NCI-H2107 treated with DMSO at 0.1 percent for 48 hours (cell line): ENCODE results near the gene DNMT3A.
A peak's percentile ranks its signal among the peaks of the same experiment; 100 is the strongest.

ENCODE experiments used
- DNase-seq: peaks from one replicate; lab custom pipeline; 2025; ENCODE audit not compliant: unreplicated experiment; lab: John Stamatoyannopoulos, UW

The DNMT3A gene

DNA sequence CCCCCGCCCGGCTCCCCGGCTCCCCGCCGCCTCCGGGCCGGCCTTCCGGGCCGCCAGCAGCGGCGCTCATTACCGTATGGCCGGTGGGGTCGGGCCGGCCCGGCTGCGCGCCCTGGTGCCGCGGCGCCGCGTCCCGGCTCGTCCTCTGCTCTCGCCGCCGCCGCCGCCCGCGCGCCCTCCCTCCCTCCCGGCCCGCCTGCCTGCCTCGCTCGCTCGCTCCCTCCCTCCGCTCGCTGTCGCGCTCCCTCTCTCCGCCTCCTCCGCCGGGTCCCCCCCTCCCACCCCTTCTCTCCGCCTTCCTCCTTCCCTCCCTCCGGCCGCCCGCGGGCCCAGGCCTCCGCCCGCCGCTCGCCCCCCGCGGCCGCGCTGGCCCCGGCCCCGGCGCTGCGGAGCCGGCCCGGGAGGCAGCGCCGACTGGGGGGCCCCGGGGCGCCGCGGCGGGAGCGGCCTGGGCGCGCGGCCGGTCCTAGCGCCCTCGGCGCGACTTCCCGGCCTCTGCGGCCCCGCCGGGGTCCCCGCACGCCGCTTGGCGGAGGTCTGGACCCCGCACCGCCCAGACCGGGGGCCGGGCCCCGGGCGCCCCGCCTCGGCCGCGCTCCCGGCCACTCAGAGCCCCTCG, at the start of gene DNMT3A:
DNMT3A (minus strand) TSS at position 173 of the 619 bp plus-strand sequence. CDS start 27,941 bp downstream, outside the sequence.
- no peak for DNase-seq

DNA sequence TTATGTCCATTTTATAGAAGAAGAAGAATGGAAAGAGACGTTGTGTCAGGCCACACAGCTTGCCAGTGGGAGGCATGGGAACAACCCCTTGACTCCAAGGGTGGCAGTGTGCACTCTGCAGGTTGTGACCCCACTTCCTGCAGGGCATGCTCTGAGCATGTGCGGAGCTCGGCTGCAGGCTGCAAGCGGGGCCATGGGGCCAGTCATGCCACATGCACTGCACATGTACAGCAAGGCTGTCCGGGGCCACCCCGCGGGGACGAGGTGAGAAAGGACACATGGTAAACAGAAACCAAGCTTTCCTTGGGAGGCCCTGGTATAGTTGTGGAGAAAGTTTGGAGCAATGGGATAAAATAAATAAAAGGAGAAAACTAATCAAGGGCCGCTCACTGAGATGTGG, 47.4 kb upstream of the DNMT3A start:
- no peak for DNase-seq

DNA sequence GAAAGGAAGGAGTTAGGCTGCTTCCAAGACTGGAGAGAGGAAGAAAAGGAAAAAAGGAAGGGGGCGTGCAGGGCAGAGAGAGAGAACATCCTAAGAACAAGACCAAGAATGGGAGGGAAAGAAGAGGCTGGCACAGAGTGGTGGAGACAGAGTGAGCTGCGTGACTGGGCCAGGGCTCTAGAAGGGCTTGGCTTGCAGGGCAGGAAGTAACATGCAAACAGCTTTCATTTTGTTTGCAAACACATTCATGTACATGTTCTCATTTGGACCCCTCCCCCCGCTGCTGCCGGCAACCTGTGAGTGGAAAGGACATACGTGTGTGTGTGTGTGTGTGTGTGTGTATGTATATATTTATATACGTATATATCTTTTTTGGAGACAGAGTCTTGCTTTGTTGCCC, 46.8 kb upstream of the DNMT3A start:
- DNase-seq, result no peak

DNA sequence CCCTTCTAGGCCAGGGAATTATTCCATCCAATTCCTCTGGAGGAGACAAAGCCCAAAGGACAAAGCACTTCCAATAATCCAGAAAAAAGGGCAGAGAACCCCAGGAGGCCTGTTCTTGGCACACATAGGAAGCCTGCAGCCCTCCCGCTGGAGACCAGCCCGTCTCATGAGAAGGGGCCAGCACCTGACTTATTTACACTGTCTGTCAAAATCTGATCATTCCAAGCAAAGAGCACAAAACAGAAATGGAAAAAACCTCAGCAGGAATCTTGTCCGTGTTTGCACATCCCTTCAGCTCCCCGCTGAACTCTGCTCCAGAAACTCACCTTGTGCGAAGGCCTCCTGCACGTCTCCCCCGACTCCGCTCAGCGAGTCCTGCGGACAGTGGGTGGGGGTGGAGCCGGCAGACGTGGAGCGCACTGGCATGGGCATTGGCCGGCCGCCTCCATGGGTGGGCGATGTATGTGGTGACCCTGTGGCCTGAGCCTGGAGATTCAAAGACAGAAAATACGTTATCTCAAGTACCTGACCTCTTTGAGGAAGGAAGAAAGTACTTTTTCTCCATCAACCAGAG, 46.2 kb upstream of the DNMT3A start:
- no peak for DNase-seq

DNA sequence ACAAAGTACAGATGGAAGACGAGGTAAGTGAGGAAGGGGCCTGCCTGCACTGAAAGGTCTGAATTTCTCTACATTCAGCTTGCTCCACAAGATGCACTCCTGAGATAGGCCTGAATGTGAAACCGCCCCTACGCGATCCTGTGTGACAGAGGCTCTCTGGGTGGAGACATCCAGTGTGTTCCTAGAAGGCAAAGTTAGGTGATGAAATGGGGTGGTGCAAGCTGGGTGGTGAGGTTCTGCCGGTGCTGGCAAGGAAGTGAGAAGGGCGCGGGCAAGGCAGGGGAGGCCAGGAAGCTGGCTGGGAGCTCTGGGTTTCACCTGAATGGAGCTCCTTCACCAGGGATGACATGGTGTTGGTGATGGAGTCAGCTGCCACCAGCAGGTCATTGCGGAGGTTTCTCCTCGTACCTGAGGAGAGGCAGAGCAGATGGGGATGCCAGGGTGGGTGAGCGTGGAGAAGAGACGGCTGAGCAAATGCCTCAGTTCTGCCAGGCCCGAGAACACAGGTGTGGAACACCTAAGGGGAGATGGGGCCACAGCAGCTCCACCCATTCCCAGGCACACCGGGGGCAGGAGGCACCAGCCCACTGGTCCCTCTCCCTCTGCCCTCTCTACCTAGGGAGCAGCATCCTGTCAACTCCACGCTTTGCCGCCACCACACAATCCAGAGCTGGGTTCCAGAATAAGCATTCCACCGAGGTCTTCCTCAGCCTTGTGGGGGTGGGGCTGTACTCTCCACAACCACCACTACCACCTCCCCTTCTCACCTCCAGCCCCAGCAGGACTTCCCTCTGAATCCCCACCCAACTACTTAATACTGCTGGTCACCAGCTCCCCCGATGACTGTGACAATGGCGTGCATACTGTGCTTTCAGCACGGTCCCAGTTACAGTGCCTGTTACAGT, 45.5 kb upstream of the DNMT3A start:
- no peak for DNase-seq

DNA sequence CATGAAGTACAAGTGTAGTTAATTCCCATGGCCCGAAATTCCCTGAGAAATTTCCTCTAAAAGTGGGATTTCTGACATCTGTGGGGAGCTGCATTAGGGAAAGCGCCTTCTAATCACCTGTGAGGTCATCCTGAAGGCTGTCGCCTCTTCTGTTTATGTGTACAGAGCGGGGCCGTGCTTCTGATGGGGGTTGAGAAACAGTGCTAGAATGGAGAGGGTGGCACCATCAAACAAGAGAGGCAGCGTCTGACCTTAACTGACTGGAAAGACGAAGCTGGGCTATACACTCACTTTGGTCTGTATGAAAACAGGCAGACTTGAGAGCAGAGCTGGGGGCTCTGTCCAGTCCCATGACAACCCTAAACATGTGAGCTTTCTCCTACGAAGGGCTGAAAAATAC, 44.2 kb upstream of the DNMT3A start:
- DNase-seq, result no peak

DNA sequence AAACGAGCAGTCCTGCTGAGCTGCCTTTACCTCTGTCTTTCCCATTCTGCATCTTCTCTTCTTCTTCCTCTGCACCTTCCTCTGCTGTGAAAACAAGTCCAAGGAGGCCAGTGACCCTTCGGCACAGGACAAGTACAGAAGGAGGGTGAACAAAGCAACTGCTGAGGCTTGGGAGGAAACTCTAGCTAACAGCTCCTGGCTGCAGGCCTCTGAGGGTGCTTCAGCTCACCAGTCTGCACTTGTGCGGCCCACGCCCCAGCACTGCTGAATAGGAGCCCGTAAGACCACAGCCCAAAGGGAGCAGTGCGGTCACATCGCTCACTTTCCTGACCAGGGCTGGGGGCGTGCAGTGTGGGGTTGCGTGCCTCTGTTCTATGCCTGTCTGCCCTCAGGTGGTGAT, 42.1 kb upstream of the DNMT3A start:
- DNase-seq, result no peak

DNA sequence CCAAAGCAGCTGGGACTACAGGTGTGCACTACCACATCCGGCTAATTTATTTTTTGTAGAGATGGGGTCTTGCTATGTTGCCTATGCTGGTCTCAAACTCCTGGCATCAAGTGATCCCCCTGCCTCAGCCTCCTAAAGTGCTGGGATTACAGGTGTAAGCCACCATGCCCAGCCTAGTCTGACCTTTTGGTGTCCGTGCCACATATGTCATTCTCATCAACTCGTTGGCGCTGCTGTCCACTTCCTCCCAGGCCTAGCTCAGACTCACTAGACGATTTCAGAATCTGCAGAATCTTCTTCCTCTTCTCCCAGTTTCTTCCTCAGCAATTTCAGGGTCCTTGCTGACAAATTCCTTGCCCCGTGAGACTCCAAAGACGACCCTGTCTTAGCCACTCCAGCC, 39.8 kb upstream of the DNMT3A start:
- no peak for DNase-seq

DNA sequence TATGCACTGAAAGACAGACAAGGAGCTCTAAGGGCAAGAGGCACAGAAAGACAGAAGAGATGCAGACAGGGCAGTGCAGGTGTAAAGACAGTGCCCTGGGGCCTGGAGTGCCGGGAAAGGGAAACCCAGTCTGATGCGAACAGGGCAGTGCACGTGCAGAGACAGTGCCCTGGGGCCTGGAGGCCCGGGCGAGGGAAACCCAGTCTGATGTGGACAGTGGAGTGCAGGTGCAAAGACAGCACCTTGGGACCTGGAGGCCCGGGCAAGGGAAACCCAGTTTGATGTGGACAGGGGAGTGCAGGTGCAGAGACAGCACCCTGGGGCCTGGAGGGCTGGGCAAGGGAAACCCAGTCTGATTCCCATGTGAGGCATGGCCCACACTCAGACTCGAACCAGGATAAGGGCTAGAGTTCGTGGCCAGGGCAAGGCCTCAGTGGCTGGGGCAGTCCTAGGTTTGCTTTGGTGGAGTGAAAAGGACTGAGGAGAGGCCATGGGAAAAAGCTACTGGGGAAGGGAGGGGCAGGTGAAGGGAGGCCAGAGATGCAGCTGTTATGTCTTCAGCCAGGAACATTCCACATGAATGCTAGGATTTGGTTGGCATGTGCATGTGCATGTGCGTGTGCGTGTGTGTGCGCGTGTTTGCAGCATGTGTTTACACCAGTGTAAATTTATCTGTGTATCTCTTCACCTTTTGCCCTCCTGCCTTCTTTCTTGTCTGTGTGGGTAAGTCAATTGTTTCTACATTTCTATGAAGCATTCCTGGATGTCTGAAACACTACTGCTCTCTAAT, 39.1 kb upstream of the DNMT3A start:
- DNase-seq, result no peak

DNA sequence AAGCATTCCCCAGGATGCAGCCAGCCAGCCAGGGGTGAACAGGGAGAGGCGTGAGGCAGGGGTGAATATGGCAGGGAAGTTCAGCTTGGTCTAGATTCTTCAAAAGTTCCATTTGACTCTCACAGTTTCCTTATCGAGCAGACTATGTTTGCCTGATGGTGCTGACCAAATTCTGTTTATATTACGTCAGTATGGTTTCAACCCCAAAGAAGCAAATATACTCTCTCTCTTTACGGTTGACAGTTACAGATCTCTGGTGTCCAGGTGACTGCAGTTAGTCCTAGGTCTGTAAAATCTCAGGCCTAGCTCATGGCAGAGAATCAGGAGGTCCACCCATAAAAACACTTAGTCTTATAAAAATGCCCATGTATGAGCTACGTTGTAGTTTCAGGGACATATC, 38.3 kb upstream of the DNMT3A start:
- DNase-seq, result no peak

DNA sequence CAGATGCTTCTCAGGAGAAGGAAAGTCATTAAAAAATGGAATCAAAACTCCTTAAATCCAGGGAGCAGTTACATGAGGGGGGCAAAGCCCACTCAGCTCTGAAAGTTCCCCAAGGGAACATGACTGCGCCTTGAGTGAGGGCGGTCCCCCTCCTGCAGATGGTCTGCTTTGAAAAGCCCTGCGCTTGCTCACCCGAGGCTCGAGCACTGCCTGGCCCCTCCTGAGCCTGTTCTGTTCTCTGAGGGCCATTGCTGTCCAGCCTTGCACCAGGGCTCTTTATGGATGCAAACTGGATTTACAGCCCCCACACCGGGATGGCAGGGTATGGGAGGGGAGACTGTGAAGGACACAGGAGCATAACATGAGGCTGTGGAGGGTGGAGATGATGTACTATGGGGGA, 37.8 kb upstream of the DNMT3A start:
- no peak for DNase-seq

DNA sequence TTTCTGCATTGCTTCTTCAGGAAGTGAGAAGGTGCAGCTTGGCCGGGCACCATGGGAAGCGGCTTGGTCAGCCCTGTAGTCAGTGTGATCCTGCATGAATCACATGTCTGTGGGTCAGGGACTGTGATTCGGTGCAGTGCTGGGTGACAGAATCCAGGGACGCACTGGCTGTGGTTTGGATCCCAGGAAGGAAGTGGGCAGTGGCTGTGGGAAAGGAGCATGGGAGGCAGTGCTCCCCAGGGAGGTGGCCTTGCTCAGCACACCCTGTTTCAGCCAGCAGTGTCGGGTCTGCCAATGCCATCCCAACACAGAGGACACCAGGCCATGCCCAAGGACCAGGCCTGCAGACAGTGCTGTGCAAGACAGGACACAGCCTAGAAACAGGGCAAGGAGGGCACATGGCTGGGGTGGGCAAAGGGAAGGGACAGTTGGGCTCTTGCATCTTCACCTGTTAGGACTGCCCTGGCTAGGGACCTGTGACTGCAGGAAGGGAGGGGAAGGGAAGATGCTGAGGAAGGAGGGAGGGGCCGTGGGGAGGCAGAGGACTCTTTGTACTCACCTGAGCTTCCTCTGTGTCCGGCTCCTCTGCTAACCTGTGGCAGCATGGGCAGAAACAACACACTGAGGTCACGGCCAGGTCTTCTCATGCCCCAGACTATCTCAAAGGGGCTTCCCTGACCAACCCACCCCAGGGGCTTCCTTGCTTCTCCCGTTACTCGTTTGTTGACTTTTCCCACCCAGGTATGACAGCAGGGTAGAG, 37.2 kb upstream of the DNMT3A start:
- DNase-seq, result no peak

DNA sequence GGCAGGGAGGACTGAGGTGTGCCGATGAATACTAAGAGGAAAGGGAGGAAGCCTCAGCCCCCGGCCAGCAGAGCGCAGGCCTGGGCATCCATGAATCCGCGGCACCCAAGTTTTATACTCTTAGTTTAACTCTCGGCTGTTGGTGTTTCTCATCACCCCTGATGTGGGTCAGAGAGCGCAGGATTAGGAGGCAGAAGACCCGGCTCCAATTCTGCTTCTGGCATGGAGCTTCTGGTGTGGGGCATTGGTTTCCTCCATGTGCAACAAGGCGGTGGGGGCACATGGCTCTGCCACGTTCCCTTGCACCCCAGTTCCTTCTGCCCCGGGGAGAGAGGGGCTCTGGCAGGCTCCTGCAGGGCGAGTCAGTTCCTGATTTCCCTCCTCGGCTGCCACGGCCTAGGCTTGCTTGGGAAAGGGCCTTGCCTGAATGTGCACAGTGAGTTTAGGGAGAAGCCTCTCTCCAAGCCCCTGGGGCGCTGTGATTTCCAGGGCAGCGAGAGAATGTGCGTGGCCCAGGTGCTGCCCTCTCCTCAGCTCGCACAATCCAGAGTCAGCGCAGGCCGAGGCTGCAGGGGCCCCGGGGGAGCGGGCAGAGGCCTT, 36.2 kb upstream of the DNMT3A start:
- no peak for DNase-seq

DNA sequence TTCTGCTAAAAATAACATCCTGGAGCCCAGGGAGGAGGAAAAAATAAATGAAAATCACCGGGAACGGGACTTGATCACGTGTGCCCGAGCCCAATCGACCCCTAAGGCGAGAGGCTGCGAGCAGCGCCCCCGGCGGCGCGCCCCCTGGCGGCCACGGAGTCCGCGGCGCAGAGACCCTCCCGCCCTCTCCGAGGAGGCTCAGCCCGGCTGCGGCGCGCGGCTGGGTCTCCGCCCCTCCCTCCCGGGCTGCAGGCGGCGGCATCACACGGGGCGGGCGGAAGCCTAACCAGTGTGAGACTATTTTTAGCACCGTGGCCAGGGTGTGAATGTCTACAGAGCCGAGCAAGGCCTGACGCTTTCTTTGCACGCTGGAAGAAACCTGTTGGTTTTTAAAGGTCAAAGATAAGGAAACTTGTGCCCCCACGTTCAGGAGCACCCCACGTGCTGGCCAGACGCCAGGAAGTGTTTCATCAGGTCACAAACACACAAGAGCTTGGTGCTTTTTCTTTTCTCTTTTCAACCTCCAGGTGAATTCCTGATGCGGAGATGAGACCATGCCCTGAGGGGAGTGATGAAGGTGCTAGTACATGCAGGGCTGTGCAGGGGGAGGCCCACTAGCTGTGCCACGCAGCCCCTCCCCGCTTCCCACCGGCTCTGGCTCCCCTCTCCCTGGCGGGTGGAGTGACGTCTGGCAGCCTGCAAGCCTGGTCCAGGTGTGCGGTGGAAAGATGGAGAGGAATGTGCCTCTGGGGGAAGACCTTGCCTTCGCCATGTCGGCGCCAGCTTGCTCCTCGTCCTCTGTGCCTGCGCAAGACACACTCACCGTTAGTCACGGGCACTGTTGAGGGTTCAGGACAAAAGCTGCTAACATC, 35.3 kb upstream of the DNMT3A start:
- peak; percentile 76 for DNase-seq

DNA sequence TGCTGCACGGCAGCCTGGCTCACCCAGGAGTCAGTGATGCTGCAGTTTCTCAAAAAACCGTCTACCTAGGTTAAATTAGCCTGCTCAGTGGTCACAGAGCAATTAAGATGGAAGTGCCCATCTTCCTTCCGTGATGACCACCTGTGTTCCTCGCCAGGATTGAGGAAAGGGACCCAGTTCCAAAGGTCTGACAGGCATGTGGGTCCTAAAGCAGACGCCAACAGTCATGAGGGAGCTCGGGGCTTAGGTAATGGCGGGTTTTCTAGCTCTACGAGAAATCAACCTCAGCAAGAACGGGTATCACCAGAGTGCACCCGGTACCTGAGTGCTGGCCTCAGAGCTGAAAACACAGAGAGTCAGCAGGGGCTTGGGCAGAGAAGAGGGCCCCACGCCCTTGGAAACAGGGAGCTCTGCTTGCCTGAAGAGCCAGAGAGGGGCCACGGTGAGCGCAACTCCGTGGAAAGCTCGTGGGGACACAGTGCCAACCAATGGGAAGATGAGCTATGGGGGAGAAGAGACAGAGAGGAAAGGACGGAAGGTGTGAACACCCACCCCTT, 34.3 kb upstream of the DNMT3A start:
- DNase-seq, result no peak

DNA sequence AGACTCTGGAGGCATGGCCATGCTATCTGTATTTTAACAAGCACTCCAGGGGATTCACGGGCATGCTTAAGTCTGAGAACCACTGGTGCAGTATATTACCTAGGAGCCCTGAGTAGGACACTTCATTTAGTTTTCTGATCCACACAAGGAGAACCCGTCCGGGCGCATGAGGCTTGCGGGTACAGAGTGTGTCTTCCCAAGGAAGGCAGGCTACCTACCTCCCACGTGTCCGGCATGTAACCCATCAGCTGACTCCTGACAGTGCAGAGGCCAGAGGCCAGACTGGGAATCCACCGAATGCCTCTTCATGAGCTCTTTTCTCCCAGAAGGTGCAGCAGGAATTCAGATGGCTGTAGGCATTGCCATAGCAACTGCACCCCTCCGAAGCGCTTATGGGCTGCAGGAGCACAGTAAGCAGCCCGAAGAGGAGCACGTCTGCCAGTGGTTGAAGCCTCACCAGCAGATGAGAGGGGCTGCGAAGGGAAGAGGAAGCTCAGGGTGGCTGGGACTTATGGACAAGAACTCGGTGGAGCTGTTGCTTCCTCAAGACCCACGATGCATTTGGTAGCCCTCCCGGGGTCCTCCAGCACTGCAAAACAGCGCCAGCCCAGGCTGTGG, 33.8 kb upstream of the DNMT3A start:
- DNase-seq, result no peak

DNA sequence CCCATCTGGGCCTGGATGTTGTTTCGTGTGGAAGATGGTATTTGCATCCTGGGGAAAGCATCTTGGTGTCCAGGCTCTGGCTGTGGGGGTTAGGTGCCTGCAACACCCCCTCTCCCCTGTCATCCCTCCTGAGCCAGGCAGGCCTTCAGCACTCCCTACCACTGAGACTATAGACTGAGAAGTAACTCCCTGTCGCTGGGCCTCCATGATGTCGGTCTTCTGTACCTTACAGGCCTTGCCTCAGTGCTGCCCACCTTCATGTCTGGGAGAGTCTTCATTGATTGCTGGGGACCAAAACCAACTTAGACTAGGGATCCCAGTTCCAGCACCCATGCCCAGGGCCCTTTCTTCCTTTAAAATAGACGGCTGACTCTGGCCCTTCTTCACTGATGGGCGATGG, 33.1 kb upstream of the DNMT3A start:
- no peak for DNase-seq

DNA sequence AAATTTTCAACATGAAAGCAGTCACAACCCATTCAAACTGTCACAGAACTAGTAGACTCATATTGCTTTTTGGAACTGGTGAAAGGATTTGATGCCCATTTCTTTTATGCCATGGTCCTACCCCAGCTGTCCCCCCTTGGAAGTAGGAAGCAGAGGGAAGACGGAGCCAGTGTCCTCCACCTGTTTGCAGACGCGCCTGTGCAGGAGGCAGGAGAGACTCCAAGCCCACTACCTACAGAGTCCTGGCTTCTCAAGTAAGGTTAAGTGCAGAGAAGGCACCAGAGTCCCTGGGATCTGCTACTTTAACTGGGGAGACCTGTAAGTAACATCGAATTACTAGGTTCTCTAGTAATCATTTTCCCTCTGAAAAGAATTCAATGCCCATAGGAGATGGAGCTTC, 32.7 kb upstream of the DNMT3A start:
- DNase-seq, result no peak
